Neutrophil (primary cell): ENCODE measurements around the gene RPA1.

Experiments used
- H3K27ac ChIP-seq: fragments of 200-600 bp; sonication (generic); 2 replicates; pipeline ENCODE4 v1.5.1; 2016; ENCODE audit warnings: mild to moderate bottlenecking, moderate library complexity
- H3K27me3 ChIP-seq: fragments of 200-600 bp; sonication (generic); 2 replicates; pipeline ENCODE4 v1.6.0; 2016; ENCODE audit warnings: mild to moderate bottlenecking
- H3K36me3 ChIP-seq: fragments of 200-600 bp; sonication (generic); 2 replicates; pipeline ENCODE4 v1.5.1; 2017
- H3K4me1 ChIP-seq, 2 experiments: fragments of 200-600 bp in 1 of 2; sonication (generic) in 1 of 2; 1 replicate in 1 of 2; 2 replicates in 1 of 2; pipeline versions ENCODE4 v1.5.1 to v1.6.1; 2013 to 2016; ENCODE audit warnings: low read depth in 1 of 2, low read length in 1 of 2, mild to moderate bottlenecking in 1 of 2, moderate library complexity in 1 of 2; ENCODE audit not compliant: control insufficient read depth in 1 of 2, insufficient read depth in 1 of 2
- H3K4me3 ChIP-seq, 2 experiments: fragments of 200-600 bp in 1 of 2; sonication (generic) in 1 of 2; 1 replicate in 1 of 2; 2 replicates in 1 of 2; pipeline ENCODE4 v1.5.1; 2013 to 2016; ENCODE audit warnings: low read depth in 1 of 2, low read length in 1 of 2, mild to moderate bottlenecking in 1 of 2, moderate library complexity in 1 of 2
- H3K9me3 ChIP-seq: fragments of 200-600 bp; sonication (generic); 2 replicates; pipeline ENCODE4 v1.5.1; 2016
- CTCF ChIP-seq: fragments of 200-600 bp; sonication (generic); IDR thresholded peaks from 2 replicates; pipeline ENCODE4 v1.5.1; 2016; ENCODE audit warnings: antibody characterized with exemption

RPA1 gene

GRCh38 chr17:1942666-1943435 is 113.0 kb downstream of the RPA1 start:
- no peaks in the 10 kb centered on the region for H3K27me3 ChIP-seq
- no peaks in the 10 kb centered on the region for H3K9me3 ChIP-seq
- H3K4me3 ChIP-seq = no peak overlapping the region
- no peaks in the 10 kb centered on the region for H3K4me1 ChIP-seq
- H3K27ac ChIP-seq = no peak overlapping the region
- no peaks in the 10 kb centered on the region for H3K36me3 ChIP-seq
- TF ChIP-seq CTCF = no peak

GRCh38 chr17:1943436-1943831 is 113.6 kb downstream of the RPA1 start:
- TF ChIP-seq CTCF = no peak
- Histone ChIP-seq H3K9me3 (no peaks in the 10 kb centered on the region), H3K4me1 (no peaks in the 10 kb centered on the region), H3K36me3 (no peaks in the 10 kb centered on the region), H3K4me3 (no peak overlapping the region), H3K27me3 (no peaks in the 10 kb centered on the region), H3K27ac (no peak overlapping the region)

- Histone ChIP-seq H3K27me3 (no peaks in the 10 kb centered on the region), H3K9me3 (no peaks in the 10 kb centered on the region), H3K4me1 (no peaks in the 10 kb centered on the region), H3K4me3 (no peak overlapping the region), H3K36me3 (no peaks in the 10 kb centered on the region), H3K27ac (no peak overlapping the region)
- TF ChIP-seq CTCF = no peak
These were observed 115.8 kb downstream of the RPA1 start for GRCh38 chr17:1945621-1946020.

- Histone ChIP-seq H3K27me3 (no peaks in the 10 kb centered on the region), H3K36me3 (no peaks in the 10 kb centered on the region), H3K4me1 (no peaks in the 10 kb centered on the region), H3K9me3 (no peaks in the 10 kb centered on the region), H3K27ac (no peak overlapping the region), H3K4me3 (no peak overlapping the region)
- TF ChIP-seq CTCF = no peak
These were observed 116.5 kb downstream of the RPA1 start for GRCh38 chr17:1946021-1946932.

GRCh38 chr17:1947229-1947742 is 117.5 kb downstream of the RPA1 start:
- H3K9me3 ChIP-seq = no peaks in the 10 kb centered on the region
- H3K27me3 ChIP-seq = no peaks in the 10 kb centered on the region
- no peak overlapping the region for H3K4me3 ChIP-seq
- no peaks in the 10 kb centered on the region for H3K4me1 ChIP-seq
- no peaks in the 10 kb centered on the region for H3K36me3 ChIP-seq
- no peak for TF ChIP-seq CTCF
- no peak overlapping the region for H3K27ac ChIP-seq
